ENCODE results near the gene TARBP1.
"Not testable (repeated sequence)": the region's sequence is repeated elsewhere in the genome, so short reads cannot be mapped to it uniquely, and the experiment has no call there.

Gene TARBP1

GRCh38 chr1:234438579-234438978 lies 40.4 kb downstream of the TARBP1 start:
- no peak overlapping the region for H3K4me3 ChIP-seq (ENCODE audit: low read depth, low read length)

- no peak overlapping the region for H3K4me3 ChIP-seq (ENCODE audit: low read depth, low read length)
Observed at GRCh38 chr1:234437423-234438171, 41.4 kb downstream of the TARBP1 start.

GRCh38 chr1:234435620-234436019 lies 43.4 kb downstream of the TARBP1 start:
- H3K4me3 ChIP-seq (ENCODE audit: low read depth, low read length) = no peak overlapping the region

DNA sequence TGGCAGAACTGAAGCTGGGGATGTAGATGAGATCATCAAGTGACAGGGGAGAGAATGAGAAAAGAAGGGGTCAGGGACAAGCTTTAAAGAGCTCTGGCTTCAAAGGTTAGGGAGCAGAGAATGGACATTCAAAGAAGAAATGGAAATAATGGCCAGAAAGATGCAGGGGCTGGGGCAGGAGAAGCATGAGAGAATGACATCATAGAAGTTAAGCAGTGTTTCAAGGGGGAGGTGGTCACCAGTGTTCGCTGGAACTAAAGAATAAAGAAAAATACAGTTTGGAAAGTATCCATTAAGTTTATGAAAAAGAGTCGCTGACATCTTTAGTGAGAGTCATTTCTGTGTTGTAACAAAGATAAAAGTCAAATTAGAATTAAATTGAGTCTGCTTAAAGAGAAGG lies 44.3 kb downstream of the TARBP1 start:
- H3K4me3 ChIP-seq (ENCODE audit: low read depth, low read length) = no peak overlapping the region

GRCh38 chr1:234433563-234434285 lies 45.3 kb downstream of the TARBP1 start:
- H3K4me3 ChIP-seq (ENCODE audit: low read depth, low read length) = no peak overlapping the region

DNA sequence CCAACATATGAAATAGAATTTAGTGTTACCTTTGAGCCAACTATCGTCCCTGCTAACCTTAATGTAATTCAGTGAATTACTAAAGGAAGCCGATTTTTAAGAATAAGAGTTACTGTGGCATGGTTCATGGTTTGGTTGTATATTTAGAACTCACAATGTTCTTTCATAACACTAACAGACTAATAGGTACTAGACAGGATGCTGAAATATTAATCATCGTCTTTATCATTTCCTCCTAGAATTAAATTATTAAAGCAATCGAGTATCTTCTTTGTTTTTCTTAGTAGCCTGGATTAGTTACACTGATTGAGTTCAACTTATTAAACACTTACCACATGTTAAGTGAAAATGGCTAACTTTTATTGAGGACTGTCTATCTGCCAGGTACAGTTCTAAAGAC lies 47.7 kb downstream of the TARBP1 start:
- H3K4me3 ChIP-seq (ENCODE audit: low read depth, low read length) = no peak overlapping the region

DNA sequence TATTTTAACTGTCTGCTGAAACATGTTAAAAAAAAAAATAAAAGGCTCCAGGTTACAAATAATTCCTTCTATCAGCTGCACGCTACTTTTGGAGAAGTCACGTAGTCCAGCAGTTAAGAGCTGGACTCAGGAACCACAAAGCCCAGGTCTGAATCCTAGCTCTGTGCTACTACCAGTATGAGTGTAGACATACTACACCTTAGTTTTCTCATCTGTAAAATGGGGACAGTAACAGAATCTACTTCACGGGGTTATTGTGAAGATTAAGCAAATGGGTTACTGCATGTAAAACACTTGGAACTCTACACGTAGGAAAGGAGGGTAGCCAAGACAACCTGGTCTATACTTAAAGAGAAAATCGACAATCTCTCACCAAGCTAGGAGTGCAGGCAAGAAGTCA lies 48.3 kb downstream of the TARBP1 start:
- H3K4me3 ChIP-seq (ENCODE audit: low read depth, low read length) = no peak overlapping the region

DNA sequence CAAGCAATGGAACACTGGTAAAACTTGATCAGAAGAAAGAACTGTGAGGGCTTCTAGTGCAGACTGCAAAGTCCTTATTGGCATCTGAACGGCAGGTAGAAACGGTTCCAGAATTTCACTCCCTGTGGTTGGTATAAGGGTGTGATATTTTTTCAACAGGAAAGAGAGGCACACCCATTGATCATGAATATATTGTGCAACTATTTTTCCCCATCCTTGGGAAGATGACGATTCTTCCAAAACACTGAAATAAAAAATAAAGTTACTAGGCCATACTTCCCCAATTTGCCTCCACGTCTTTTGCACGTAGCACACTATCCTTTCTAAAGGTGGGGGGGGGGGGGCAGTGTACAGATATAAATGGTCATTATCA lies 49.6 kb downstream of the TARBP1 start:
- H3K4me3 ChIP-seq (ENCODE audit: low read depth, low read length) = no peak overlapping the region

- no peak overlapping the region for H3K4me3 ChIP-seq (ENCODE audit: low read depth, low read length)
Observed at GRCh38 chr1:234427950-234428646, 50.9 kb downstream of the TARBP1 start.

- H3K4me3 ChIP-seq (ENCODE audit: low read depth, low read length) = no peak overlapping the region
Observed at GRCh38 chr1:234413990-234414389, 65.0 kb downstream of the TARBP1 start.

- no peak overlapping the region for H3K4me3 ChIP-seq (ENCODE audit: low read depth, low read length)
Observed at GRCh38 chr1:234413485-234413884, 65.5 kb downstream of the TARBP1 start.

DNA sequence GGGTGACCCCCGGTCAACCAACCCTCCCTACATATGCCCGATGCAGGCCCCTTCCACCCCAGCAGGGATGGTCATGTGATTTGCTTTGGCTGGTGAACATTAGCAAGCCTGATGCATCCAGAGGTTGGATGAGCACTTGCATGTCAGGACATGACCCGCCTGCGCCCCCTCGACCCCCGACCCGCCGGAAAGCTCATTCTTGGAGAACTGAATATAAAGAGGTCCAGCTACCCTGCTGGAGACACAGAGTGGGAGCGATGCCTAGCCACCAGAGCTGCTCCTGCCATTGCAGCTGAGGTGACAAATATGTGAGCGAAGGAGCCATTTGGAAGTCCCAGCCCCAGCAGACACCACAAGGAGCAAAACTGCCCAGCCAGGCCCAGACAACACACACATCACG lies 66.1 kb downstream of the TARBP1 start:
- no peak overlapping the region for H3K4me3 ChIP-seq (ENCODE audit: low read depth, low read length)

- H3K4me3 ChIP-seq (ENCODE audit: low read depth, low read length) = no peak overlapping the region
Observed at GRCh38 chr1:234409328-234409727, 69.7 kb downstream of the TARBP1 start.

GRCh38 chr1:234408757-234409156 lies 70.2 kb downstream of the TARBP1 start:
- H3K4me3 ChIP-seq (ENCODE audit: low read depth, low read length) = no peak overlapping the region

GRCh38 chr1:234406871-234407270 lies 72.1 kb downstream of the TARBP1 start:
- H3K4me3 ChIP-seq (ENCODE audit: low read depth, low read length) = no peak overlapping the region

GRCh38 chr1:234405676-234406075 lies 73.3 kb downstream of the TARBP1 start:
- no peak overlapping the region for H3K4me3 ChIP-seq (ENCODE audit: low read depth, low read length)

DNA sequence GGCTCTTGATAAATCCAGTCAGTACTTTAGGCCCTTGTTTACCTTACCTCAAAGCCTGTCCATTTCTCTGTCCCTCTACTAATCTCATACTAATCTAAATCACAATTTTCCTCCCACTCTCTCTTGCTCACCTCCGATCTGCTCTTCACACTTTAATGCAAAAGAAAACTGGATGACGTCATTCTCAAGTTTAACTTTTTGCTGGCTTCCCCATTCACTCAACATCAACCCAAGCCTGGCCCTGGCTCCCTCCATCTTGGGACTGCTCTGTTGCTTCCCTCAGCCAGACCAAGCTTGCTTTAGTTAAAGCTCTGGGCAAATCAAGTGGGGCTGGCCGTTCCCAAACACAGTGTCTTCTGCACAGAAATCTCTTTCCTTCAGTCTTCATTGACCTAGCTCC lies 76.0 kb downstream of the TARBP1 start:
- no peak overlapping the region for H3K4me3 ChIP-seq (ENCODE audit: low read depth, low read length)

DNA sequence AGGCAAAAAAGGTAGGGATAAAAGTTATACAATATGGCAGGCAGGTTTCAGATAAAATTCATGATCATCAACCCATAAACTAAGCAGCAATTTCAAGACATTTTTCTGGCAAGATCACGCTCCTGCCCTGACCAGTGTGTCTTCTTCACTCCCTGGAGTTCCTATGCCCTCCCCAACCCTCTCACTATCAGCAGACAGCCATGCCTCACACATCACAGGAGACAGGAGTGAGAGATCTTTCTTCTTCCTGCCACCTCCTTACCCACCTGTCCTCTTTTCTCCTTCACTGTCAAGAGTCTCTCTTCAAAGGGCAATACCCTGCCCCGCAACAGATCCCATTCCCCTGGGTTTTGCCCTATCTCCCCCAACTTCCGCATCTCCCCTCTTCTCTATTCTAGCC lies 77.3 kb downstream of the TARBP1 start:
- H3K4me3 ChIP-seq (ENCODE audit: low read depth, low read length) = no peak overlapping the region

DNA sequence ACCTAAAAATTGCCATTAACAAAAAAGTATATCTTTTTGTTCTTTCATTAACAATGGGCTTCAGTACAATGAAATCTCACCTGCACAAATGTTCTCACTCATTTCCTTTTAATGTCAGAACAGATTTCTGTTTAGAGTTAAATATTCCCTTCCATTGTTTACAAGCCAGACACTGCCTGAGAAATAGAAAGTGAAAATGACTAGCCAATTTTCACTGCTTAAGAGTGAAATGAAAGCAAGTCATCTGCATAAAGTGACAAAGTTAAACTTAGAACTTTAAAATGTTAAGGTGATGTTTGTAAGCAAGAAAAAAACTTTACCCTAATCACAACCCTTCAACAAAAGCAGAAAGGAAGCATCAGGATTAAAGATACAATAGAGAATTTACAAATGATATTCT lies 78.2 kb downstream of the TARBP1 start:
- no peak overlapping the region for H3K4me3 ChIP-seq (ENCODE audit: low read depth, low read length)

DNA sequence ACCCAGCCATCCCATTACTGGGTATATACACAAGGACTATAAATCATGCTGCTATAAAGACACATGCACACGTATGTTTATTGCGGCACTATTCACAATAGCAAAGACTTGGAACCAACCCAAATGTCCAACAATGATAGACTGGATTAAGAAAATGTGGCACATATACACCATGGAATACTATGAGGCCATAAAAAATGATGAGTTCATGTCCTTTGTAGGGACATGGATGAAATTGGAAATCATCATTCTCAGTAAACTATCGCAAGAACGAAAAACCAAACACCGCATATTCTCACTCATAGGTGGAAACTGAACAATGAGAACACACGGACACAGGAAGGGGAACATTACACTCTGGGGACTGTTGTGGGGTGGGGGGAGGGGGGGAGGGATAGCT lies 79.5 kb downstream of the TARBP1 start:
- H3K4me3 ChIP-seq (ENCODE audit: low read depth, low read length) = not testable (repeated sequence)

DNA sequence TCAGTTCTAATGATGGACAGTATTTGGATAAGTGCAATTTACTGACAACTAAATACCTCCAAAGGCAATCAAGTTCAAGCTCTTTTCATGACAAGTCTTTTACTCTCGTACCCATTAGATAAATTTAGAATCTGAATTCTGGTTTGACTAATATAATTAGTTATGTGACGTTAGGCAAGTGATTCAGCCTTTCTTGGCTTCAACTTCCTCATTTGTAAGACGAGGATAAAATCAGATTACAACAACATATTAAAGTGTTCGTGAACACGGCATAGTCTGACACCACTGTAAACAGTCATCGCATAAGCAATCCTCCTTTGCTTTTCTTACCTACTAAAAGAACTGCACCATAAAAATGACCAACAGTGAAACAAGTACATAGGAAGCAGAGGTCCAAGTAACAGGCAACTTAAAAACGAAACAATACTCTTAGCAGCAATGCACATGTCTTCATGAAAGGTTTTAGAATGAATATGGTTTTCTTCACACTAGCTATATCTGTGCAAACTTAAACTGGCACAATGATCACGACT lies 80.1 kb downstream of the TARBP1 start:
- H3K4me3 ChIP-seq (ENCODE audit: low read depth, low read length) = no peak overlapping the region

DNA sequence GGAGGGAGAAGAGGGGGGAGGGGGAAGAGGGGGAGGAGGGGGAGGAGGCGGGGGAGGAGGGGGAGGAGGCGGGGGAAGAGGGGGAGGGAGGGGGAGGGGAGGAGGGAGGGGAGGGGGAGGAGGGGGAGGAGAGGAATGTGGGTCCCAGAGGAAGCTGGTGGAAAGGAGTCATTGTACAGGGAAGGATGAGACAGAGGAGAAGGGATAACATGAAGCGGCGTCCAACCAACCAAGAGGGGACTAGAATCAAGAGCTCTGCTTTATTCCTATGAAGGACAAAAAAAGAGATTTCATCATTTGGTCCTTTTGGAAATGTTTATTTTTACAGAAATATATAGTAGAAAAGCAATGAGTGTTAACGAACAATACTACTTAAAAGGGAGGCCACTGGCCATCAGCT lies 81.2 kb downstream of the TARBP1 start:
- H3K4me3 ChIP-seq (ENCODE audit: low read depth, low read length) = no peak overlapping the region
